A673 (cell line): Measurements from ENCODE around the gene FAM13A.

ENCODE experiments used
- CTCF ChIP-seq: fragments of 300-800, 200-600 bp; sonication (generic); conservative IDR thresholded peaks from 2 replicates; pipeline ENCODE4 v1.5.1; 2017; ENCODE audit warnings: low read depth, mild to moderate bottlenecking, antibody characterized with exemption, low read length, moderate library complexity, mixed read lengths
- EZH2 ChIP-seq: fragments of 200-600 bp; sonication (generic); IDR thresholded peaks from 2 replicates; pipeline ENCODE4 v1.6.1; 2017; ENCODE audit warnings: borderline replicate concordance, low read depth, mild to moderate bottlenecking, mixed read lengths, antibody characterized with exemption, low read length; ENCODE audit not compliant: poor library complexity, severe bottlenecking

- TF ChIP-seq CTCF (no peak), EZH2 (no peak)
These were observed 50.7 kb downstream of the FAM13A start for GRCh38 chr4:89006307-89006706.
